Measurements from ENCODE around the gene ZMYND10.

The ZMYND10 gene

GRCh38 chr3:50350213-50350526 lies 4.6 kb upstream of the ZMYND10 start:
- peaks cover 2% of the 10 kb centered on the region for H3K9me3 ChIP-seq (ENCODE audit: insufficient read depth, low read depth, low read length)

GRCh38 chr3:50347187-50347813 lies 1.8 kb upstream of the ZMYND10 start:
- no peak overlapping the region for H3K9ac ChIP-seq (ENCODE audit: low read length)
- WGBS (ENCODE audit: extremely low coverage, insufficient coverage, insufficient read length): no CpG with 5 or more reads among the region's 14 CpGs

More at GRCh38 chr3:50350213-50350526, 4.6 kb upstream of the ZMYND10 start:
- Histone ChIP-seq H3K18ac (ENCODE audit: low read length) (peak overlapping the region; percentile 31), H2BK120ac (ENCODE audit: insufficient read depth, low read length, poor library complexity) (no peak overlapping the region), H2AK5ac (ENCODE audit: low read length) (peak overlapping the region; percentile 35), H3K4me2 (ENCODE audit: low read length) (peak overlapping the region; percentile 76), H3K4ac (ENCODE audit: low read depth, low read length) (peak overlapping the region; percentile 22), H4K91ac (ENCODE audit: low read depth, low read length) (peak overlapping the region; percentile 22), H3K4me1 (ENCODE audit: control insufficient read depth in 1 of 2, insufficient read depth in 2 of 2, low read length in 2 of 2) (peaks cover 17 to 26% of the 10 kb centered on the region in 2 experiments), H3K14ac (ENCODE audit: low read length) (peak overlapping the region; percentile 63), H3K9ac (ENCODE audit: low read length) (peak overlapping the region; percentile 61), H4K8ac (ENCODE audit: low read depth, low read length) (peak overlapping the region; percentile 64), H2BK5ac (ENCODE audit: low read depth, low read length, poor library complexity) (no peak overlapping the region), H2BK12ac (ENCODE audit: low read length) (no peak overlapping the region), H3K36me3 (ENCODE audit: control insufficient read depth in 1 of 2, insufficient read depth in 2 of 2, low read length in 2 of 2) (peaks cover 32 to 35% of the 10 kb centered on the region in 2 experiments), H2AFZ (ENCODE audit: insufficient read depth, low read length, poor library complexity) (peak overlapping the region; percentile 47), H3K27ac (ENCODE audit: low read depth, low read length) (no peak overlapping the region), H3K27me3 (ENCODE audit: insufficient read depth, low read length) (peaks cover under 1% of the 10 kb centered on the region), H3K4me3 (ENCODE audit: low read depth, low read length) (peak overlapping the region; percentile 90), H4K12ac (ENCODE audit: low read depth, low read length) (peak overlapping the region; percentile 15), H3K79me2 (ENCODE audit: control insufficient read depth, insufficient read depth, low read length, poor library complexity) (peaks cover 2% of the 10 kb centered on the region), H3K79me1 (ENCODE audit: low read length) (peaks cover 5% of the 10 kb centered on the region), H3K23ac (ENCODE audit: low read length) (no peak overlapping the region)
- WGBS (ENCODE audit: extremely low coverage, insufficient coverage, insufficient read length): no CpG with 5 or more reads among the region's 7 CpGs
- DNase-seq: no peak

GRCh38 chr3:50345008-50345407 lies 524 bp downstream of the ZMYND10 start:
- H3K9ac ChIP-seq (ENCODE audit: low read length): peak overlapping the region; percentile 11
- H4K8ac ChIP-seq (ENCODE audit: low read depth, low read length): no peak overlapping the region
- no peak overlapping the region for H3K27ac ChIP-seq (ENCODE audit: low read depth, low read length)
- no peak for DNase-seq
- H2AK5ac ChIP-seq (ENCODE audit: low read length): no peak overlapping the region
- H3K4me1 ChIP-seq (ENCODE audit: control insufficient read depth in 1 of 2, insufficient read depth in 2 of 2, low read length in 2 of 2): peaks cover 18 to 22% of the 10 kb centered on the region in 2 experiments
- H3K23ac ChIP-seq (ENCODE audit: low read length): no peak overlapping the region
- H3K79me1 ChIP-seq (ENCODE audit: low read length): no peaks in the 10 kb centered on the region
- no peak overlapping the region for H3K18ac ChIP-seq (ENCODE audit: low read length)
- no peak overlapping the region for H2BK5ac ChIP-seq (ENCODE audit: low read depth, low read length, poor library complexity)
- H3K14ac ChIP-seq (ENCODE audit: low read length): no peak overlapping the region
- peaks cover 21% of the 10 kb centered on the region for H3K27me3 ChIP-seq (ENCODE audit: insufficient read depth, low read length)
- H3K79me2 ChIP-seq (ENCODE audit: control insufficient read depth, insufficient read depth, low read length, poor library complexity): no peaks in the 10 kb centered on the region
- H2BK12ac ChIP-seq (ENCODE audit: low read length): no peak overlapping the region
- WGBS (ENCODE audit: extremely low coverage, insufficient coverage, insufficient read length): no CpG with 5 or more reads among the region's 8 CpGs
- H4K91ac ChIP-seq (ENCODE audit: low read depth, low read length): no peak overlapping the region
- no peak overlapping the region for H2AFZ ChIP-seq (ENCODE audit: insufficient read depth, low read length, poor library complexity)
- no peak overlapping the region for H3K4ac ChIP-seq (ENCODE audit: low read depth, low read length)
- H3K36me3 ChIP-seq (ENCODE audit: control insufficient read depth in 1 of 2, insufficient read depth in 2 of 2, low read length in 2 of 2): peaks cover 12 to 13% of the 10 kb centered on the region in 2 experiments
- H4K12ac ChIP-seq (ENCODE audit: low read depth, low read length): no peak overlapping the region
- peak overlapping the region; percentile 82 for H3K4me2 ChIP-seq (ENCODE audit: low read length)
- no peak overlapping the region for H2BK120ac ChIP-seq (ENCODE audit: insufficient read depth, low read length, poor library complexity)
- no peak overlapping the region for H3K4me3 ChIP-seq (ENCODE audit: low read depth, low read length)
- peaks cover 9% of the 10 kb centered on the region for H3K9me3 ChIP-seq (ENCODE audit: insufficient read depth, low read depth, low read length)

More at GRCh38 chr3:50347187-50347813, 1.8 kb upstream of the ZMYND10 start:
- H3K36me3 ChIP-seq (ENCODE audit: control insufficient read depth in 1 of 2, insufficient read depth in 2 of 2, low read length in 2 of 2): peaks cover 12 to 13% of the 10 kb centered on the region in 2 experiments
- H4K91ac ChIP-seq (ENCODE audit: low read depth, low read length): no peak overlapping the region
- no peak overlapping the region for H2BK5ac ChIP-seq (ENCODE audit: low read depth, low read length, poor library complexity)
- H3K14ac ChIP-seq (ENCODE audit: low read length): no peak overlapping the region
- H2BK12ac ChIP-seq (ENCODE audit: low read length): no peak overlapping the region
- H3K27ac ChIP-seq (ENCODE audit: low read depth, low read length): no peak overlapping the region
- peaks cover 17 to 26% of the 10 kb centered on the region in 2 experiments for H3K4me1 ChIP-seq (ENCODE audit: control insufficient read depth in 1 of 2, insufficient read depth in 2 of 2, low read length in 2 of 2)
- H3K79me2 ChIP-seq (ENCODE audit: control insufficient read depth, insufficient read depth, low read length, poor library complexity): peaks cover 2% of the 10 kb centered on the region
- H3K27me3 ChIP-seq (ENCODE audit: insufficient read depth, low read length): peaks cover 4% of the 10 kb centered on the region
- peak; percentile 36 to 70 for DNase-seq
- H3K23ac ChIP-seq (ENCODE audit: low read length): no peak overlapping the region
- H3K9me3 ChIP-seq (ENCODE audit: insufficient read depth, low read depth, low read length): peaks cover 2% of the 10 kb centered on the region
- H2AFZ ChIP-seq (ENCODE audit: insufficient read depth, low read length, poor library complexity): no peak overlapping the region
- H2BK120ac ChIP-seq (ENCODE audit: insufficient read depth, low read length, poor library complexity): no peak overlapping the region
- no peak overlapping the region for H3K4me3 ChIP-seq (ENCODE audit: low read depth, low read length)
- no peak overlapping the region for H3K4ac ChIP-seq (ENCODE audit: low read depth, low read length)
- H2AK5ac ChIP-seq (ENCODE audit: low read length): no peak overlapping the region
- H3K4me2 ChIP-seq (ENCODE audit: low read length): no peak overlapping the region
- no peak overlapping the region for H4K12ac ChIP-seq (ENCODE audit: low read depth, low read length)
- peaks cover 5% of the 10 kb centered on the region for H3K79me1 ChIP-seq (ENCODE audit: low read length)
- H4K8ac ChIP-seq (ENCODE audit: low read depth, low read length): no peak overlapping the region
- H3K18ac ChIP-seq (ENCODE audit: low read length): no peak overlapping the region

GRCh38 chr3:50342813-50343633 lies 2.5 kb downstream of the ZMYND10 start:
- no peak overlapping the region for H3K23ac ChIP-seq (ENCODE audit: low read length)
- DNase-seq: peak in 1 of 2 donors; percentile 25
- no peaks in the 10 kb centered on the region for H3K79me2 ChIP-seq (ENCODE audit: control insufficient read depth, insufficient read depth, low read length, poor library complexity)
- peaks cover 31% of the 10 kb centered on the region for H3K27me3 ChIP-seq (ENCODE audit: insufficient read depth, low read length)
- H3K9ac ChIP-seq (ENCODE audit: low read length): no peak overlapping the region
- no peak overlapping the region for H2BK5ac ChIP-seq (ENCODE audit: low read depth, low read length, poor library complexity)
- no peak overlapping the region for H2BK12ac ChIP-seq (ENCODE audit: low read length)
- no peak overlapping the region for H4K91ac ChIP-seq (ENCODE audit: low read depth, low read length)
- no peak overlapping the region for H3K4me2 ChIP-seq (ENCODE audit: low read length)
- H3K4ac ChIP-seq (ENCODE audit: low read depth, low read length): no peak overlapping the region
- no peak overlapping the region for H2BK120ac ChIP-seq (ENCODE audit: insufficient read depth, low read length, poor library complexity)
- H4K12ac ChIP-seq (ENCODE audit: low read depth, low read length): no peak overlapping the region
- no peak overlapping the region for H3K27ac ChIP-seq (ENCODE audit: low read depth, low read length)
- H3K9me3 ChIP-seq (ENCODE audit: insufficient read depth, low read depth, low read length): peaks cover 7% of the 10 kb centered on the region
- no peak overlapping the region for H3K14ac ChIP-seq (ENCODE audit: low read length)
- H3K4me3 ChIP-seq (ENCODE audit: low read depth, low read length): no peak overlapping the region
- no peak overlapping the region for H4K8ac ChIP-seq (ENCODE audit: low read depth, low read length)
- no peaks in the 10 kb centered on the region for H3K79me1 ChIP-seq (ENCODE audit: low read length)
- H2AK5ac ChIP-seq (ENCODE audit: low read length): no peak overlapping the region
- WGBS (ENCODE audit: extremely low coverage, insufficient coverage, insufficient read length): no CpG with 5 or more reads among the region's 13 CpGs
- no peak overlapping the region for H2AFZ ChIP-seq (ENCODE audit: insufficient read depth, low read length, poor library complexity)
- peaks cover 14 to 17% of the 10 kb centered on the region in 2 experiments for H3K4me1 ChIP-seq (ENCODE audit: control insufficient read depth in 1 of 2, insufficient read depth in 2 of 2, low read length in 2 of 2)
- H3K36me3 ChIP-seq (ENCODE audit: control insufficient read depth in 1 of 2, insufficient read depth in 2 of 2, low read length in 2 of 2): peaks cover 3 to 4% of the 10 kb centered on the region in 2 experiments
- no peak overlapping the region for H3K18ac ChIP-seq (ENCODE audit: low read length)

Measured in trophoblast cell (in vitro differentiated cells and primary cell).